BJ (cell line): ENCODE results near the gene PRDX2. TPM values are rescaled to one million over a fixed set of nuclear protein-coding genes. Genes with fewer than 3 reads are reported as not detected.
A peak's percentile ranks its signal among the peaks of the same experiment; 100 is the strongest.
"Not testable (repeated sequence)": the region's sequence is repeated elsewhere in the genome, so short reads cannot be mapped to it uniquely, and the experiment has no call there.

Source experiments
- CTCF ChIA-PET: fragments of 350-600 bp; formaldehyde crosslinking; extraction: SDS; loops from one replicate; lab custom pipeline; 2021; ENCODE audit warnings: antibody characterized with exemption, inconsistent platforms; lab: Yijun Ruan, JAX
- POLR2A ChIA-PET: fragments of 300-600 bp; sonication (Branson Sonifier 250); formaldehyde crosslinking; extraction: SDS; loops from one replicate; lab custom pipeline; 2021; ENCODE audit warnings: antibody characterized with exemption; lab: Charles Lee
- DNase-seq: peaks from one replicate; pipeline ENCODE4 v3.0.0-alpha.2; 2011; ENCODE audit warnings: low read depth
- H3K27me3 ChIP-seq: 2 replicates; pipeline ENCODE4 v1.6.0; 2011; ENCODE audit warnings: low read length; ENCODE audit not compliant: control insufficient read depth, insufficient read depth
- H3K36me3 ChIP-seq: 2 replicates; pipeline ENCODE4 v1.5.1; 2011; ENCODE audit warnings: low read length; ENCODE audit not compliant: control insufficient read depth, insufficient read depth
- H3K4me3 ChIP-seq: 2 replicates; pipeline ENCODE4 v1.5.1; 2011; ENCODE audit warnings: low read depth, mild to moderate bottlenecking, control low read depth, low read length
- CTCF ChIP-seq: IDR thresholded peaks from 2 replicates; pipeline ENCODE4 v1.5.1; 2011; ENCODE audit warnings: low read depth, mild to moderate bottlenecking, control low read depth, inconsistent platforms, low read length, moderate library complexity; ENCODE audit not compliant: insufficient read depth
- polyA plus RNA-seq: library from polyadenylated mRNA; depleted of rRNA; stranded (reverse); fragments of >200 nt; gene quantifications from 2 replicates; pipeline ENCODE4 v1.2.3, GENCODE V29; 2011

The PRDX2 gene
- polyA plus RNA-seq, 1 experiment = 267 TPM

GRCh38 chr19:12821761-12822160 lies 20.2 kb upstream of the PRDX2 start:
- no peaks in the 10 kb centered on the region for H3K36me3 ChIP-seq
- no peak for DNase-seq
- ChIA-PET POLR2A (no interaction called here), CTCF (interaction anchor here (1.2 to 1.9 kb wide), 2 partner anchors 56 to 62 kb away, joined by 3 to 9 read pairs; no protein-coding TSS in a partner anchor)
- H3K27me3 ChIP-seq = no peaks in the 10 kb centered on the region
- no peak for TF ChIP-seq CTCF
- H3K4me3 ChIP-seq = no peak overlapping the region

GRCh38 chr19:12817810-12818209 lies 16.2 kb upstream of the PRDX2 start:
- H3K4me3 ChIP-seq, H3K36me3 ChIP-seq, H3K27me3 ChIP-seq, DNase-seq, POLR2A ChIA-PET: not testable (repeated sequence)
- CTCF ChIA-PET = interaction anchor here (0.9 to 3.1 kb wide), 2 partner anchors 22 to 30 kb away, joined by 3 to 8 read pairs; no protein-coding TSS in a partner anchor

GRCh38 chr19:12817188-12817587 lies 15.6 kb upstream of the PRDX2 start:
- CTCF ChIA-PET = interaction anchor here (0.5 to 3.1 kb wide), 6 partner anchors 21 to 253 kb away, joined by 3 to 8 read pairs (median 3); no protein-coding TSS in a partner anchor
- POLR2A ChIA-PET, H3K36me3 ChIP-seq: not testable (repeated sequence)

GRCh38 chr19:12815088-12815487 lies 13.5 kb upstream of the PRDX2 start:
- H3K36me3 ChIP-seq = peaks cover under 1% of the 10 kb centered on the region
- ChIA-PET POLR2A (interaction anchor here (0.7 kb wide), 1 partner anchor 11 kb away, joined by 5 read pairs; no protein-coding TSS in a partner anchor), CTCF (interaction anchor here (0.6 to 1.7 kb wide), 6 partner anchors 9 to 1172 kb away, joined by 3 to 7 read pairs (median 4); partner anchors contain the start of genes PRDX2, RNASEH2A and THSD8)
- no peak for TF ChIP-seq CTCF
- no peaks in the 10 kb centered on the region for H3K27me3 ChIP-seq
- DNase-seq = no peak
- no peak overlapping the region for H3K4me3 ChIP-seq

More at GRCh38 chr19:12817188-12817587, 15.6 kb upstream of the PRDX2 start:
- H3K27me3 ChIP-seq, H3K4me3 ChIP-seq, DNase-seq: not testable (repeated sequence)

- Histone ChIP-seq H3K36me3 (peaks cover 2% of the 10 kb centered on the region; the same call in 1 of the 2 replicates), H3K27me3 (no peaks in the 10 kb centered on the region), H3K4me3 (peak within 1 kb of the TSS; percentile 70)
- no peak for DNase-seq
- ChIA-PET POLR2A (interaction anchor here (0.6 kb wide), 1 partner anchor 346 kb away, joined by 3 read pairs; no protein-coding TSS in a partner anchor), CTCF (interaction anchor here (0.6 to 17.9 kb wide), 7 partner anchors 9 to 195 kb away, joined by 3 to 874 read pairs (median 7); partner anchors contain the start of gene HOOK2)
- TF ChIP-seq CTCF = peak; percentile 9; the same call in 1 of the 2 replicates
Measured at GRCh38 chr19:12806242-12807081, 4.9 kb upstream of the PRDX2 start, which contains the start of gene RNASEH2A. TSS of gene RNASEH2A (plus strand) at chr19:12806584. CDS start at chr19:12806674, 90 bp downstream.

GRCh38 chr19:12804051-12804450 lies 2.5 kb upstream of the PRDX2 start:
- DNase-seq = no peak
- no peak overlapping the region for H3K4me3 ChIP-seq
- H3K27me3 ChIP-seq = no peaks in the 10 kb centered on the region
- POLR2A ChIA-PET = no interaction called here
- TF ChIP-seq CTCF = no peak
- H3K36me3 ChIP-seq = peaks cover 6% of the 10 kb centered on the region
- CTCF ChIA-PET = interaction anchor here (0.5 to 17.9 kb wide), 3 partner anchors 37 to 1506 kb away, joined by 5 to 874 read pairs (median 14); partner anchors contain the start of gene HOOK2
